GM12875 (cell line): ENCODE data around the gene SP140L.
"Not testable (repeated sequence)": the region's sequence is repeated elsewhere in the genome, so short reads cannot be mapped to it uniquely, and the experiment has no call there.

Experiments
- H3K4me3 ChIP-seq: one replicate; pipeline ENCODE4 v1.5.1; 2011; ENCODE audit warnings: low read depth, low read length, control low read depth
- CTCF ChIP-seq: IDR thresholded peaks from 2 replicates; pipeline ENCODE4 v1.5.1; 2011; ENCODE audit warnings: low read depth, mild to moderate bottlenecking, control low read depth, inconsistent platforms, low read length, moderate library complexity, borderline replicate concordance; ENCODE audit not compliant: insufficient read depth

SP140L gene

GRCh38 chr2:230326453-230327417 is at the start of gene SP140L:
Gene SP140L, plus strand, starts transcription at chr2:230327193. Its CDS starts 77 bp downstream, at chr2:230327270.
- H3K4me3 ChIP-seq = peak within 1 kb of the TSS; percentile 55
- no peak for TF ChIP-seq CTCF

GRCh38 chr2:230282936-230283335 is 44.1 kb upstream of the SP140L start:
- H3K4me3 ChIP-seq = no peak overlapping the region
- no peak for TF ChIP-seq CTCF

- no peak for TF ChIP-seq CTCF
- no peak overlapping the region for H3K4me3 ChIP-seq
Measured at GRCh38 chr2:230286048-230286447, 40.9 kb upstream of the SP140L start.

GRCh38 chr2:230289311-230289710 is 37.7 kb upstream of the SP140L start:
- H3K4me3 ChIP-seq = not testable (repeated sequence)

GRCh38 chr2:230295192-230295591 is 31.8 kb upstream of the SP140L start:
- no peak for TF ChIP-seq CTCF

GRCh38 chr2:230296917-230297316 is 30.1 kb upstream of the SP140L start:
- no peak for TF ChIP-seq CTCF

More at GRCh38 chr2:230295192-230295591, 31.8 kb upstream of the SP140L start:
- no peak overlapping the region for H3K4me3 ChIP-seq

GRCh38 chr2:230299618-230300017 is 27.4 kb upstream of the SP140L start:
- no peak for TF ChIP-seq CTCF
- no peak overlapping the region for H3K4me3 ChIP-seq

More at GRCh38 chr2:230296917-230297316, 30.1 kb upstream of the SP140L start:
- H3K4me3 ChIP-seq = no peak overlapping the region
